Breast epithelium (tissue), 4 donors: Measurements from ENCODE around the gene UNC79. TPM values are rescaled to one million over a fixed set of nuclear protein-coding genes. Genes with fewer than 3 reads are reported as not detected.
"Not testable (repeated sequence)": the region's sequence is repeated elsewhere in the genome, so short reads cannot be mapped to it uniquely, and the experiment has no call there.

Source experiments
- DNase-seq, 2 donors: peaks; one replicate each; pipeline ENCODE4 v3.0.0-alpha.2; 2019; ENCODE audit warnings: low spot score in 2 of 2
- H3K27ac ChIP-seq, 2 donors: fragments of 200-600 bp; sonication (generic) in 1 of 2; one replicate each; pipeline ENCODE4 v1.5.1; 2016 to 2019; ENCODE audit warnings: mild to moderate bottlenecking in 1 of 2
- H3K27me3 ChIP-seq, 2 donors: fragments of 200-600 bp; sonication (generic) in 1 of 2; one replicate each; pipeline versions ENCODE4 v1.5.1 to v1.6.0; 2017 to 2019; ENCODE audit warnings: control low read depth in 1 of 2, mild to moderate bottlenecking in 1 of 2
- H3K36me3 ChIP-seq: fragments of 200-600 bp; one replicate; pipeline ENCODE4 v1.5.1; 2019
- H3K4me1 ChIP-seq, 2 donors: fragments of 200-600 bp; sonication (generic); one replicate each; pipeline ENCODE4 v1.5.1; 2016 to 2019; ENCODE audit warnings: control low read depth in 1 of 2
- H3K4me3 ChIP-seq, 3 donors: fragments of 200-600 bp; sonication (generic); 1 replicate in 2 of 3; 2 replicates in 1 of 3; pipeline ENCODE4 v1.5.1; 2016 to 2019; ENCODE audit warnings: mild to moderate bottlenecking in 3 of 3, moderate library complexity in 2 of 3
- H3K9me3 ChIP-seq, 2 donors: fragments of 200-600 bp; sonication (generic) in 1 of 2; one replicate each; pipeline ENCODE4 v1.5.1; 2016 to 2019; ENCODE audit warnings: control low read depth in 1 of 2
- POLR2A ChIP-seq: fragments of 450-650 bp; IDR thresholded peaks from one replicate; pipeline ENCODE4 v1.6.1; 2016; ENCODE audit warnings: antibody characterized with exemption, mild to moderate bottlenecking, moderate library complexity
- POLR2AphosphoS5 ChIP-seq, 3 donors: sonication (generic); formaldehyde crosslinking; IDR thresholded peaks; one replicate each; pipeline ENCODE4 v1.6.1; 2017; ENCODE audit warnings: antibody characterized with exemption in 3 of 3
- intact Hi-C: fragments of 100-400 bp; cut with DNase I; formaldehyde crosslinking; loops from one replicate; pipeline ENCODE4 v1.15.1; 2023; ENCODE audit warnings: low total_unique reads
- total RNA-seq, 3 donors: library from RNA; depleted of rRNA; stranded (reverse); fragments of >200 nt; gene quantifications; one replicate each; pipeline ENCODE4 v1.1.0, GENCODE V29; 2016
- TF ChIP-seq, protein P1 (sequence below), 3 donors: fragments of 450-650 bp; IDR thresholded peaks; one replicate each; pipeline ENCODE4 v1.5.1; 2016 to 2017; ENCODE audit warnings: antibody characterized with exemption in 3 of 3, mild to moderate bottlenecking in 3 of 3, moderate library complexity in 3 of 3

UNC79 gene
- total RNA-seq, 3 donors from 2014 or later = 0.29 to 0.32 TPM; not detected in 1

- intact Hi-C loops = no loop called here
- no peaks in the 10 kb centered on the region for H3K9me3 ChIP-seq
- no peak overlapping the region for H3K27ac ChIP-seq
- no peaks in the 10 kb centered on the region for H3K27me3 ChIP-seq
- TF ChIP-seq POLR2A (no peak), POLR2AphosphoS5 (IDR thresholded peaks at IDR 0.05) (no peak)
- TF ChIP-seq, protein P1, sequence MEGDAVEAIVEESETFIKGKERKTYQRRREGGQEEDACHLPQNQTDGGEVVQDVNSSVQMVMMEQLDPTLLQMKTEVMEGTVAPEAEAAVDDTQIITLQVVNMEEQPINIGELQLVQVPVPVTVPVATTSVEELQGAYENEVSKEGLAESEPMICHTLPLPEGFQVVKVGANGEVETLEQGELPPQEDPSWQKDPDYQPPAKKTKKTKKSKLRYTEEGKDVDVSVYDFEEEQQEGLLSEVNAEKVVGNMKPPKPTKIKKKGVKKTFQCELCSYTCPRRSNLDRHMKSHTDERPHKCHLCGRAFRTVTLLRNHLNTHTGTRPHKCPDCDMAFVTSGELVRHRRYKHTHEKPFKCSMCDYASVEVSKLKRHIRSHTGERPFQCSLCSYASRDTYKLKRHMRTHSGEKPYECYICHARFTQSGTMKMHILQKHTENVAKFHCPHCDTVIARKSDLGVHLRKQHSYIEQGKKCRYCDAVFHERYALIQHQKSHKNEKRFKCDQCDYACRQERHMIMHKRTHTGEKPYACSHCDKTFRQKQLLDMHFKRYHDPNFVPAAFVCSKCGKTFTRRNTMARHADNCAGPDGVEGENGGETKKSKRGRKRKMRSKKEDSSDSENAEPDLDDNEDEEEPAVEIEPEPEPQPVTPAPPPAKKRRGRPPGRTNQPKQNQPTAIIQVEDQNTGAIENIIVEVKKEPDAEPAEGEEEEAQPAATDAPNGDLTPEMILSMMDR (IDR thresholded peaks at IDR 0.05) = no peak
- no peaks in the 10 kb centered on the region for H3K36me3 ChIP-seq
- H3K4me1 ChIP-seq = no peaks in the 10 kb centered on the region
- no peak overlapping the region for H3K4me3 ChIP-seq
- no peak for DNase-seq
Observed at GRCh38 chr14:93490001-93490400, 59.3 kb downstream of the UNC79 start.

- intact Hi-C loops = no loop called here
- no peaks in the 10 kb centered on the region for H3K9me3 ChIP-seq
- H3K27me3 ChIP-seq = no peaks in the 10 kb centered on the region
- no peak overlapping the region for H3K4me3 ChIP-seq
- TF ChIP-seq POLR2A (no peak), POLR2AphosphoS5 (IDR thresholded peaks at IDR 0.05) (no peak)
- TF ChIP-seq, protein P1 (IDR thresholded peaks at IDR 0.05) = no peak
- H3K36me3 ChIP-seq = no peaks in the 10 kb centered on the region
- H3K27ac ChIP-seq = no peak overlapping the region
- H3K4me1 ChIP-seq = no peaks in the 10 kb centered on the region
- no peak for DNase-seq
Observed at GRCh38 chr14:93493054-93493453, 62.3 kb downstream of the UNC79 start.

DNA sequence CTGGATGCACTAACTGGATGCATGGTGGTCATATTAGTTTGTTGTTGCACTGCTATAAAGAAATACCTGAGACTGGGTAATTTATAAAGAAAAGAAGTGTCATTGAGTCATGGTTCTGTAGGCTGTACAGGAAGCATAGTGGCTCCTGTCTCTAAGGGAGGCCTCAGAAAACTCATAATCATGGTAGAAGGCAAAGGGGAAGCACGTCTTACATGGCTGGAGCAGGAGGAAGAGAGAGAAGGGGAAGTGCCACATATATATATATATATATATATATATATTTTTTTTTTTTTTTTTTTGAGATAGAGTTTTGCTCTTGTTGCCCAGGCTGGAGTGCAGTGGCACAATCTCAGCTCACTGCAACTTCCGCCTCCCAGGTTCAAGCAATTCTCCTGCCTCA, 62.9 kb downstream of the UNC79 start:
- DNase-seq, H3K36me3 ChIP-seq, H3K27ac ChIP-seq, H3K4me3 ChIP-seq, H3K4me1 ChIP-seq, H3K9me3 ChIP-seq, H3K27me3 ChIP-seq, intact Hi-C loops: not testable (repeated sequence)

GRCh38 chr14:93496856-93497741, 66.4 kb downstream of the UNC79 start:
- Histone ChIP-seq H3K9me3 (no peaks in the 10 kb centered on the region), H3K4me1 (no peaks in the 10 kb centered on the region), H3K36me3 (no peaks in the 10 kb centered on the region), H3K27ac (no peak overlapping the region), H3K27me3 (no peaks in the 10 kb centered on the region), H3K4me3 (no peak overlapping the region)
- DNase-seq = no peak
- TF ChIP-seq POLR2AphosphoS5 (IDR thresholded peaks at IDR 0.05) (no peak), POLR2A (no peak)
- TF ChIP-seq, protein P1 (IDR thresholded peaks at IDR 0.05) = no peak
- intact Hi-C loops = no loop called here

GRCh38 chr14:93510056-93510455, 79.3 kb downstream of the UNC79 start:
- Histone ChIP-seq H3K9me3 (no peaks in the 10 kb centered on the region), H3K4me3 (no peak overlapping the region), H3K36me3 (no peaks in the 10 kb centered on the region), H3K27ac (no peak overlapping the region), H3K4me1 (no peaks in the 10 kb centered on the region), H3K27me3 (no peaks in the 10 kb centered on the region)
- no peak for DNase-seq
- no peak for TF ChIP-seq POLR2AphosphoS5 (IDR thresholded peaks at IDR 0.05)
- TF ChIP-seq, protein P1 (IDR thresholded peaks at IDR 0.05) = no peak
- no peak for TF ChIP-seq POLR2A
- intact Hi-C loops = no loop called here
